ENCODE measurements around the gene CDH13. TPM values are rescaled to one million over a fixed set of nuclear protein-coding genes. Genes with fewer than 3 reads are reported as not detected.

The CDH13 gene
- total and polyA plus RNA-seq, 10 of the 15 experiments (the other 5 are each of a cell fraction or from before 2014, with no cell fraction given): under 0.01 to 0.05 TPM; not detected in 8

- ChIA-PET CTCF (interaction anchor here (0.7 to 1.0 kb wide), 2 partner anchors 9 to 126 kb away, joined by 4 to 5 read pairs; no protein-coding TSS in a partner anchor), RAD21 (ENCODE audit: unreplicated experiment) (no interaction called here), SMC1A (ENCODE audit: uncharacterized antibody, unreplicated experiment) (interaction anchor here (0.7 to 1.4 kb wide), 3 partner anchors 9 to 153 kb away, joined by 3 read pairs; no protein-coding TSS in a partner anchor), POLR2A (no interaction called here)
- Histone ChIP-seq H3K27me3 (replicated peaks in 1 of 2; ENCODE audit: control insufficient read depth in 2 of 2, insufficient read depth in 2 of 2, low read length in 1 of 2) (no peaks in the 10 kb centered on the region), H3K4me2 (ENCODE audit: control insufficient read depth, insufficient read depth) (no peak overlapping the region), H2AFZ (ENCODE audit: control insufficient read depth, low read depth, low read length) (no peak overlapping the region), H3K9ac (ENCODE audit: control insufficient read depth, insufficient read depth, low read length) (no peak overlapping the region), H3K27ac (ENCODE audit: control insufficient read depth, insufficient read depth) (no peak overlapping the region), H3K4me3 (no peak overlapping the region), H3K36me3 (ENCODE audit: control insufficient read depth in 2 of 2, insufficient read depth in 2 of 2, low read length in 1 of 2) (no peaks in the 10 kb centered on the region), H4K20me1 (ENCODE audit: control insufficient read depth, insufficient read depth) (no peaks in the 10 kb centered on the region), H3K4me1 (ENCODE audit: control insufficient read depth, insufficient read depth, low read length) (no peaks in the 10 kb centered on the region), H3K9me3 (replicated peaks; ENCODE audit: control insufficient read depth, insufficient read depth, low read length) (no peaks in the 10 kb centered on the region), H3K79me2 (ENCODE audit: control insufficient read depth, insufficient read depth, low read length) (no peaks in the 10 kb centered on the region)
- in situ Hi-C loops (cut with MboI) (no loop called here), intact Hi-C loops (cut with micrococcal nuclease; ENCODE audit: unreplicated experiment) (no loop called here)
- no peak for DNase-seq (ENCODE audit: low read depth, low spot score)
- no peak for FAIRE-seq
- TF ChIP-seq SMARCA5 (IDR thresholded peaks at IDR 0.05) (no peak), MEF2A (IDR thresholded peaks at IDR 0.05; ENCODE audit: insufficient read depth, low read depth, low read length) (no peak), HDGF (IDR thresholded peaks at IDR 0.05) (no peak), HCFC1 (IDR thresholded peaks at IDR 0.05; ENCODE audit: low read length) (no peak), POLR2AphosphoS5 (IDR thresholded peaks at IDR 0.05; ENCODE audit: low read length) (no peak), SIX5 (IDR thresholded peaks at IDR 0.05; ENCODE audit: low read depth, low read length, severe bottlenecking) (no peak), SUPT20H (IDR thresholded peaks at IDR 0.05; ENCODE audit: borderline replicate concordance, control insufficient read depth, low read depth, low read length) (no peak), BCLAF1 (IDR thresholded peaks at IDR 0.05) (no peak), EZH2 (IDR thresholded peaks at IDR 0.05; ENCODE audit: borderline replicate concordance, control insufficient read depth, low read depth, low read length) (no peak), TCF3 (IDR thresholded peaks at IDR 0.05; ENCODE audit: borderline replicate concordance, insufficient read depth, low read depth, low read length) (no peak), E4F1 (IDR thresholded peaks at IDR 0.05; ENCODE audit: borderline replicate concordance, partially characterized antibody) (no peak)
- WGBS (ENCODE audit: insufficient coverage, insufficient replicate concordance, low lambda C conversion rate, missing lambda C conversion rate): 17% methylated on average over 3 of the region's 3 CpGs
- no peak for ATAC-seq
- no TSS peak for BruUV-seq (replicated peaks)
Measured at GRCh38 chr16:82756283-82756599, 129.5 kb downstream of the CDH13 start.
